Activated CD8-positive, alpha-beta memory T cell treated with anti-CD3 and anti-CD28 coated beads for 36 hours (primary cell): ENCODE measurements around the gene MATN4. TPM values are rescaled to one million over a fixed set of nuclear protein-coding genes. Genes with fewer than 3 reads are reported as not detected.

Experiments
- CTCF ChIA-PET: fragments of 350-600 bp; sonication (Branson Sonifier 250); formaldehyde crosslinking; loops from one replicate; lab custom pipeline; 2021; ENCODE audit warnings: antibody characterized with exemption; lab: Charles Lee
- POLR2A ChIA-PET: fragments of 350-600 bp; sonication (Branson Sonifier 250); formaldehyde crosslinking; loops from one replicate; lab custom pipeline; 2021; ENCODE audit warnings: antibody characterized with exemption; lab: Charles Lee
- total RNA-seq, 2 experiments: library from RNA; stranded (reverse); gene quantifications; one replicate each; pipeline ENCODE4 v1.2.3, GENCODE V29; 2021

MATN4 gene
- total RNA-seq, 2 experiments from 2014 or later: 0.32 to 0.36 TPM

DNA sequence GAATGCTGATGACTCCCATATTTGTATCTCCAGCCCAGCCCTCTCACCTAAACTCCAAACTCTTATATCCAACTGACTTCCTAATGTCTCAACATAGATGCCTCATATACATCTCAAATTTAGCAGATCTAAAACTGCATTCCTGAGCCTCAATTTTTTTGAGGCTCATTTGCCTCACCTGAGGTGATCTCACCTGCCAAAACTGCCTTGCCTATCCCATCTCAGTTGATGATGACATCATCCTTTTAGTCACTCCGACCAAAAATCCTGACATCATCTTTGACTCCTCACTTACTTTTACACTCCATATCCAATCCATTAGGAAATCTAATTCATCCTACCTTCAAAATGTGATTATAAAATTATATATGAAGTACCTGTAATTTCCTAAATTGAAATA lies 28.1 kb downstream of the MATN4 start:
- CTCF ChIA-PET: interaction anchor here (1.3 kb wide), 1 partner anchor 11 kb away, joined by 6 read pairs; no protein-coding TSS in a partner anchor
- POLR2A ChIA-PET: no interaction called here

- POLR2A ChIA-PET: no interaction called here
- CTCF ChIA-PET: interaction anchor here (0.8 kb wide), 1 partner anchor 18 kb away, joined by 3 read pairs; no protein-coding TSS in a partner anchor
Observed at GRCh38 chr20:45275338-45275737, 32.8 kb downstream of the MATN4 start.

DNA sequence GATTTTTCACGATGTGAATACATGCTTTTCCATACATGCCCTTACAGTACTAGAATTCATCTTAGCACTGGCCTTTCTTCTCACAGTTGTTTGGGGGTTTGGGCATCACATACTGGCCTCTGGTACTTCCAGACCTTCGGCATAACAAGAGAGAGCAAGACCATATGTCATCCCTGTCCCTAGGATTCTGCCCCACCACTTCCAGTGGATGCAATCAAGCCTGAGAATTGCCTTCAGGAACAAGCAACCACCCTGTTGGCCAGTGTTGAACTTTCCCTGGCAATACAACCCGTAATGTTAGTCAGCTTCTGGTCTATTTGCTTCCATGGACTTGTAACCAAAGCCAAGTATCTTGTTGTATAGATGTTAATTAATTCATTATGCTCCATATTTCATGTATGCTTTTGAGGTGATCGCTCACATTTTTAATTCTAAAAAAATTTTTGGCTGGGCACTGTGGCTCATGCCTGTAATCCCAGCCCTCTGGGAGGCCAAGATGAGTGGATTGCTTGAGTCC lies 38.3 kb downstream of the MATN4 start:
- POLR2A ChIA-PET: no interaction called here

GRCh38 chr20:45269056-45269455 lies 39.0 kb downstream of the MATN4 start:
- ChIA-PET POLR2A (no interaction called here), CTCF (interaction anchor here (1.1 to 1.7 kb wide), 2 partner anchors 22 to 43 kb away, joined by 3 to 4 read pairs; no protein-coding TSS in a partner anchor)

More for the DNA sequence above, 38.3 kb downstream of the MATN4 start:
- CTCF ChIA-PET: interaction anchor here (1.7 kb wide), 1 partner anchor 21 kb away, joined by 4 read pairs; no protein-coding TSS in a partner anchor

GRCh38 chr20:45268531-45268930 lies 39.6 kb downstream of the MATN4 start:
- CTCF ChIA-PET: interaction anchor here (0.7 to 1.7 kb wide), 3 partner anchors 9 to 43 kb away, joined by 3 to 4 read pairs (median 3); no protein-coding TSS in a partner anchor

GRCh38 chr20:45266977-45267376 lies 41.1 kb downstream of the MATN4 start:
- POLR2A ChIA-PET: no interaction called here
- CTCF ChIA-PET: no interaction called here

More at GRCh38 chr20:45268531-45268930, 39.6 kb downstream of the MATN4 start:
- POLR2A ChIA-PET: no interaction called here

DNA sequence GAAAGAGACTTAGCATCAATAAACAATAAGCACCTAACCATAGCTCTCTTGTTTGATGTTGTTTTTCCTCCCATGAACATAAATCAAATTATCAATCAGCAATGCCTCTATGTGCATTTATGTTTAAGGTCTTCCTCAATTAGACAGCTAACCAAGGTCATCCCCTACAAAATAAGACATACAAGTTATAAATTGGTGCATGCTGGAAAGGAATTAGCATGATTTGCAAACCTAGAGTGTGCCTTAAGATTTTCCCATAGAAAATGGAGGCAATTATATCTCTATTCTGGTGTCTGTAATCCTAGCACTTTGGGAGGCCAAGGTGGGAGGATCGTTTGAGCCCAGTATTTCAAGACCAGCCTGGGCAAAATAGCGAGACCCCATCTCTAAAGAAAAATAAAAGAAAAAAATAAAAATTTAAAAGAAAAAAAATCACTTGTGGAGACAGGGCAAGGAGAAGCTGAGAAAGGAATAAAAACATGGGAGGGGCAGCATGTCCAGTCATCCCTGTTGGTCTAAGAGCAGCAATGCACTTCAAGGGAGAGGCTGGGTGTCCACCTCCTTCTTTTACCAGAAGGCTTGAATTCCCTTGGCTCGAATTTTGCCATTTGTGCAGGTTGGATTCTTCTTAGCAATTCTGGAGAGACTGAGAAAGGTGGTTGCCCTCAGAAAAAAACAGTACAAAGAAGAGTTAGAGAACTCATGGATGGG lies 44.4 kb downstream of the MATN4 start:
- ChIA-PET POLR2A (no interaction called here), CTCF (no interaction called here)

DNA sequence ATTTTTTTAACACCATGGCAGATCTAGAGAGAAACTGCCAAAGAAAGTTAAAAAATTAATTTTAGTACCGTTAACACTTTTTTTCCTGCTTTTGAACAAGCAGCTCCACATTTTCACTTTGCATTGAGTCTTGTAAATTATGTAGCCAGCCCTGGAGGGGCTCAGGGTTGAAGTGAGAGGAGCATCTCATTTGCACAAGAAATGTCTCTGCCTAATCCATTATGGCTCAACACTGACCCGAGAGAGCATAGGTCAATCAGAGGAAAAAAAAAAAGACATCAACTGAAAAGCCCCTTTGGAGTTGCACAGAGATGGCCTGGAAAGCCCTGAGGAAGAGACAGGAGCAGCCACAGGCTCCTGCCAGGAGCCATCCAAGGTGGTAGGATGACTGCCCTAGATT lies 49.4 kb downstream of the MATN4 start:
- CTCF ChIA-PET: no interaction called here
- POLR2A ChIA-PET: no interaction called here

GRCh38 chr20:45258259-45258658 lies 49.8 kb downstream of the MATN4 start:
- CTCF ChIA-PET: no interaction called here
- POLR2A ChIA-PET: no interaction called here

DNA sequence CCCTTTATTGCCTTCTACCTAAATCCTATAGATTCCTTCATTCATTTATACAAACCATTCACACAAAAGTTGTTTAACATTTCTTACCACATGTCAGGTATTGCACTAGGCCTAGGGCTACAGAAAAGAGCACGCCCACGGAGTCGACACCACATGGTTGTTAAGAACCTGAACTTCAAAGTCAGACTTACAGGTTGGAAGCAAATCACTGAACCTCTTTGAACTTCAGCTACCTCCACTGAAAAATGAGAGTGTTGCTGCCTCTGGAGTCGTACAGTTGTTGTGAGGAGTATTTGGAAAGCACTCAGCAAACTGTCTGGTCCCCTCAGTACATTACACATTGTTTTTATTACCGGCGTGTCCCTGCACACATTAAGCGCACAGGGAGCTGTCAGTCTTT lies 50.4 kb downstream of the MATN4 start:
- ChIA-PET CTCF (interaction anchor here (1.0 kb wide), 1 partner anchor 164 kb away, joined by 3 read pairs; no protein-coding TSS in a partner anchor), POLR2A (no interaction called here)

- ChIA-PET CTCF (interaction anchor here (1.0 kb wide), 1 partner anchor 163 kb away, joined by 3 read pairs; no protein-coding TSS in a partner anchor), POLR2A (no interaction called here)
Observed at GRCh38 chr20:45257161-45257560, 50.9 kb downstream of the MATN4 start.

GRCh38 chr20:45254383-45255262 lies 53.5 kb downstream of the MATN4 start, which contains the start of gene SLPI:
Gene SLPI (minus strand): TSS chr20:45254564. CDS start chr20:45254543, 21 bp downstream.
- ChIA-PET CTCF (interaction anchor here (1.1 kb wide), 1 partner anchor 49 kb away, joined by 3 read pairs; no protein-coding TSS in a partner anchor), POLR2A (no interaction called here)

DNA sequence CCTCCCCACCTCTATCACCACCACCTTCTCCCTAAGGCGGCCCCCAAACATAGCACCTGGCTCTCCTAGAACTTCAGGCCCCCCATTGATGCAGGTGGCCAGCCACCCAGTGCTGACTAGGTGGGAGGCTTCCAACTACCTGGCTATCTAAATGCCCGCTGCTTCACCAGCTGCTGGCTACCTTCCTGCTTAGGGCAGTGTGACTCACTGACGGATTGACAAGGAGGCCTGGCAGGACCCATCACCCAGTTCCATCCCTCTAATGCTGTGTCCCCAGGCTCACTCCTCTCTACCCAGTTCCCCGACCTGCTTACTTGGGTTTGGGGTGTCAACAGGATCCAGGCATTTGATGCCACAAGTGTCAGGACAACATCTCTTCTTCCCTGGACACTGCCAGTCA lies 54.8 kb downstream of the MATN4 start:
- ChIA-PET POLR2A (no interaction called here), CTCF (no interaction called here)

GRCh38 chr20:45251884-45252560 lies 56.1 kb downstream of the MATN4 start:
- ChIA-PET POLR2A (no interaction called here), CTCF (no interaction called here)

- ChIA-PET POLR2A (no interaction called here), CTCF (no interaction called here)
Observed at GRCh38 chr20:45248609-45249008, 59.5 kb downstream of the MATN4 start.

DNA sequence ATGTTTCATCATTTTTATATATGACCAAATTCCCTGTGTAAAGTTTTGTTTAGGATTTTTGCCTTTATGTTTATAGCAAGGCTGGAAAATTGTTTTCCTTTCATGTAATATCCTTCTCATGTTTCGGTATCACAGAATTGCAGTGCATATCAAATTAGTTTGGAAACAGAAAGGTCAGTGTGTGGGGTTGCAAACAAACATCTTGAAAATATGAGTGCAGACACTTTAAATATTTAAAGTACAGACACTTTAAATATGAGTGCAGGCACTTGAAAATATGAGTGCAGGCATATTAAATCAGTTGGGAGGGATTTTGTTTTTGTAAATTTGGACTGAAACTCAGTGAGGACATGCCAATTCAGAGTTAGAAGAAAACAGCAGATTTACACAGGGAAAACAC lies 60.2 kb downstream of the MATN4 start:
- ChIA-PET POLR2A (no interaction called here), CTCF (no interaction called here)

DNA sequence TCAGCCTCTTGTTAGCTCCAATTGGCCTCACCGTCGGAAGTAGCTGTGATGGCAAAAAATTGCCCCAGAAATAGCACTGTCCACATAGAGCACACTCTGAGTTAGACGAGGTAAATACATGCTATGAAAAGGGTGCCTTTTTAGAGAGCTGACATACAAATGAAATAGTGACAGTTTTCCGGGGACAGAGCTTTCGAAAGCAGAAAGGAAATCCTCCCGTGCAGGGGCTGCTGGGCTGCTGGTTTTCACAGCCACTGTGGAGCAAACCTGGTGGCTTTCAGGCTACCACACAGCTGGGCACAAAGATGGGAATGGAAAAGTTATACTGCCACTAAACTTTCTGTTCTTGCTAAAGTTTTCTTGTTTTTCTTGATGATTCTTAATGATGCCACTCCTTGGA lies 62.0 kb downstream of the MATN4 start:
- ChIA-PET CTCF (no interaction called here), POLR2A (no interaction called here)
